Nephron (organoid): ENCODE results near the gene RGS10.

Source experiments
- H3K27ac Mint-ChIP-seq, 3 experiments: 2 replicates each; pipeline ENCODE4 v1.8.0; 2020; ENCODE audit warnings: mixed read lengths in 3 of 3, mild to moderate bottlenecking in 2 of 3, moderate library complexity in 1 of 3
- H3K27me3 Mint-ChIP-seq: 2 replicates; pipeline ENCODE4 v1.8.0; 2021; ENCODE audit warnings: low read depth, mild to moderate bottlenecking, moderate library complexity, mixed read lengths
- H3K36me3 Mint-ChIP-seq: 2 replicates; pipeline ENCODE4 v1.8.0; 2020; ENCODE audit warnings: low read depth, mixed read lengths
- H3K4me1 Mint-ChIP-seq: 2 replicates; pipeline ENCODE4 v1.8.0; 2020; ENCODE audit warnings: mixed read lengths
- H3K4me3 Mint-ChIP-seq, 3 experiments: 2 replicates each; pipeline ENCODE4 v1.8.0; 2020; ENCODE audit warnings: mild to moderate bottlenecking in 3 of 3, mixed read lengths in 3 of 3, moderate library complexity in 2 of 3
- H3K9me3 Mint-ChIP-seq: 2 replicates; pipeline ENCODE4 v1.8.0; 2020; ENCODE audit warnings: mixed read lengths
- CTCF ChIP-seq, 3 experiments: fragments of 200-600 bp; sonication (generic); IDR thresholded peaks; one replicate each; pipeline ENCODE4 v1.5.0; 2021; ENCODE audit warnings: antibody characterized with exemption in 3 of 3; ENCODE audit not compliant: unreplicated experiment in 3 of 3

Gene RGS10

GRCh38 chr10:119462773-119463172 is 79.7 kb downstream of the RGS10 start:
- no peak overlapping the region for H3K27ac Mint-ChIP-seq
- H3K36me3 Mint-ChIP-seq = no peaks in the 10 kb centered on the region
- peaks cover 13% of the 10 kb centered on the region for H3K4me1 Mint-ChIP-seq
- peaks cover 11% of the 10 kb centered on the region for H3K9me3 Mint-ChIP-seq
- H3K4me3 Mint-ChIP-seq = no peak overlapping the region
- H3K27me3 Mint-ChIP-seq = peaks cover 6% of the 10 kb centered on the region
- no peak for TF ChIP-seq CTCF (IDR thresholded peaks at IDR 0.05; ENCODE audit: unreplicated experiment in 3 of 3)

GRCh38 chr10:119461923-119462322 is 80.6 kb downstream of the RGS10 start:
- TF ChIP-seq CTCF (IDR thresholded peaks at IDR 0.05; ENCODE audit: unreplicated experiment in 3 of 3) = no peak
- Mint-ChIP-seq H3K4me1 (peaks cover 13% of the 10 kb centered on the region), H3K9me3 (peaks cover 11% of the 10 kb centered on the region), H3K36me3 (no peaks in the 10 kb centered on the region), H3K27ac (no peak overlapping the region), H3K27me3 (peaks cover 6% of the 10 kb centered on the region), H3K4me3 (no peak overlapping the region)

- Mint-ChIP-seq H3K27me3 (peaks cover 6% of the 10 kb centered on the region), H3K4me1 (peaks cover 13% of the 10 kb centered on the region), H3K27ac (no peak overlapping the region), H3K36me3 (no peaks in the 10 kb centered on the region), H3K9me3 (peaks cover 11% of the 10 kb centered on the region), H3K4me3 (no peak overlapping the region)
- TF ChIP-seq CTCF (IDR thresholded peaks at IDR 0.05; ENCODE audit: unreplicated experiment in 3 of 3) = no peak
Measured at GRCh38 chr10:119461380-119461779, 81.1 kb downstream of the RGS10 start.

- H3K9me3 Mint-ChIP-seq = peaks cover 11% of the 10 kb centered on the region
- no peak overlapping the region for H3K4me3 Mint-ChIP-seq
- H3K36me3 Mint-ChIP-seq = no peaks in the 10 kb centered on the region
- no peak overlapping the region for H3K27ac Mint-ChIP-seq
- peaks cover 18% of the 10 kb centered on the region for H3K4me1 Mint-ChIP-seq
- H3K27me3 Mint-ChIP-seq = peaks cover 6% of the 10 kb centered on the region
- no peak for TF ChIP-seq CTCF (IDR thresholded peaks at IDR 0.05; ENCODE audit: unreplicated experiment in 3 of 3)
Measured at GRCh38 chr10:119460369-119461195, 81.9 kb downstream of the RGS10 start.

GRCh38 chr10:119459681-119460340 is 82.7 kb downstream of the RGS10 start:
- no peak for TF ChIP-seq CTCF (IDR thresholded peaks at IDR 0.05; ENCODE audit: unreplicated experiment in 3 of 3)
- Mint-ChIP-seq H3K27me3 (peaks cover 6% of the 10 kb centered on the region), H3K27ac (no peak overlapping the region), H3K36me3 (no peaks in the 10 kb centered on the region), H3K4me3 (no peak overlapping the region), H3K4me1 (peaks cover 18% of the 10 kb centered on the region), H3K9me3 (peaks cover 11% of the 10 kb centered on the region)
